ES-I3 (cell line): ENCODE data around the gene PKIG.

Experiments
- H3K36me3 ChIP-seq: 2 replicates; pipeline ENCODE4 v1.6.1; 2013; ENCODE audit warnings: mild to moderate bottlenecking, low read length, control low read depth, moderate library complexity; ENCODE audit not compliant: insufficient read depth
- H3K4me1 ChIP-seq: 2 replicates; pipeline ENCODE4 v1.6.1; 2013; ENCODE audit warnings: mild to moderate bottlenecking, control low read depth, low read length; ENCODE audit not compliant: insufficient read depth
- H3K9ac ChIP-seq: 2 replicates; pipeline ENCODE4 v1.6.1; 2013; ENCODE audit warnings: low read depth, mild to moderate bottlenecking, low read length, moderate library complexity
- H3K9me3 ChIP-seq: 2 replicates; pipeline ENCODE4 v1.6.1; 2013; ENCODE audit warnings: mild to moderate bottlenecking, low read length, moderate library complexity; ENCODE audit not compliant: control insufficient read depth, insufficient read depth

The PKIG gene

DNA sequence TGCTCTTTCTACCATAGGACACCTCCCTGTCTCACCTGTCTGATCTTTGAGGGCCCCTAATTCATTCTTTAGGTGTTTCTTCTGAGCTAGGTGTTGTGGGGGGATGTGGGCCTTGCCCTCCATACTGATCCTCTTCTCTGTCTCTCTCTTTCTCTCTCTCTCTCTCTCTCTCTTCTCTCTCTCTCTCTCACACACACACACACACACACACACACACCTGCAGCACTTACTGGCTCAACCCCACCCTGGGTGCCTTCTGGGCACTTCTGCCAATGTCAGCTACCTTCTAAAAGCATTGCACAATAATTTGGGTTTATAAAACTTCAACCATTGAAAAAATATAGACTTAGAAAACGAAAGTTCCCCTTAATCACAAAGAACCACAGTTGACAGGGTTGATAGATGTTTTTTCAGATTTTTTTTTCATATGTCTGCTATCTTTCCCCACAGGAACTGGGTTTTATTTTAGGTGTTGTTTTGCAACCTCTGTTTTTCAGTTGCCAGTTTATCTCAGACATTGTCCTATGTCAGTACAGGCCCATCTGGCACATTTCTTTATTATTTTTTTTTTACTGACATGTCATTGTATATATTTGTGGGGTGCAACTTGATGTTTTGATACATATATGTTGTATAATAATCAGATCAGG is 28.1 kb downstream of the PKIG start:
- Histone ChIP-seq H3K4me1 (peaks cover 13% of the 10 kb centered on the region; the same call in 1 of the 2 replicates), H3K36me3 (no peaks in the 10 kb centered on the region), H3K9me3 (no peaks in the 10 kb centered on the region), H3K9ac (no peak overlapping the region)

DNA sequence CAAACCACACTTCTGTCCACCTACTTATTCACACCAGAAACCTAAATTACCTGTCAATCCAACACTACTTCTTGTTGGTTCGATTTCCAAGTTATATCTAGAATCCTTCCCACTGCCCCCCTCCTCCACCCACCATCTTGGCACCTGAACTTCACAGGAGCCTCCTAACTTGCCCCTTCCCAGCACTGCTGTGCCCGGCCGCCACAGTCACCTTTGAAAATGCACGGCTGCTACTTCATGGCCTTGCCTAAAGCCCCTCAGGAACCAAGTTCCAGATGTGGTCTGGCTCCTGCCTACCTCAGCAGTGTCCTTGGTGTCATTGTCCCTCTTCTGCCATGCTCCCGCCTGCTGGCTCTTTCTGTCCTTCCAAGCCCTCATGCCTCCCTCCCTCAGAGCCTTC is 31.2 kb downstream of the PKIG start:
- Histone ChIP-seq H3K9ac (no peak overlapping the region), H3K9me3 (no peaks in the 10 kb centered on the region), H3K4me1 (peaks cover 28% of the 10 kb centered on the region; the same call in 1 of the 2 replicates), H3K36me3 (peaks cover 3% of the 10 kb centered on the region; the same call in 1 of the 2 replicates)

DNA sequence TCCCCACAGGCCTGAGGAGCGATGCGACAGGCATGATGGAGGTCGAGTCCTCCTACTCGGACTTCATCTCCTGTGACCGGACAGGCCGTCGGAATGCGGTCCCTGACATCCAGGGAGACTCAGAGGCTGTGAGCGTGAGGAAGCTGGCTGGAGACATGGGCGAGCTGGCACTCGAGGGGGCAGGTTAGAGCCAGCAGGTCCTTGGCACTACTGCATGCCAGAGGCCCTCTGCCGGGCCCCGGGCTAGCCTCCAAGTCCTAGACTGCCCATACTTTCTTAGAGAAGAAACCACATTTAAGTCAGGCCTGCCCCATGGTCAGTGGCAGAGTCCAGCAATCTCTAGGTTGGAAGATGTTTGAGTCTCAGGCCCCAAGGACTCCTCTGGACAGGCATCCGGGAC is 32.1 kb downstream of the PKIG start:
- Histone ChIP-seq H3K9ac (no peak overlapping the region), H3K36me3 (peaks cover 6% of the 10 kb centered on the region), H3K9me3 (no peaks in the 10 kb centered on the region), H3K4me1 (peaks cover 20% of the 10 kb centered on the region; the same call in 1 of the 2 replicates)

DNA sequence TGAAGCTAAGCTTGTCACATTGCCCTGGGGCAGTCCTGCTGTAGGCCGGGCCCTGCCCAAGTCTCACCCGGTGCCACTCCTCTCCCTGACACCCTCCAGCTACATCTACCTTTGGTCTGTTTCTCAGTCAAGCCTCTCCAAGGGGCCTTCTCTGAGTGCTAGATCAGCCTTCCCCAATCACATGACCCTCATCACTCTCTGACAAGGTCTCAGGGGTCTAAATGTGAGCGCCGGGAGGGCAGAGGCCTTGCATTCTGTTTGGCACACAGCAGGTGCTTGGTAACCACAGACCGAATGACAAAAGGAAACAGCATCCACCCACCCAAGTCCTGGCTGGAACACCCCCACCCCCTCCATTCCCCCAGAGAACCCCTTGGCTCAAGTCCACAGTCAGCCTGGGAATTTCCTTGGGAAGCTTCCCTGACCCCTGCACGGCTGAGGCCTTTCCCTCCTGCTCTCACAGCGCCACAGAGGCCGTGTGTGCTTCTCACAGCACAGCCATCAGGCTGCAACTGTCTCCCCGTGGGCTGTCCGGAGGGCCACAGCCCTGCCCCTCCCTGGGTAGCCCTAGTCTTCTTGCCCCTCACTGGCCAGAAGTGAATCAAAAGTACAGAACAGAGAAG is 32.9 kb downstream of the PKIG start:
- Histone ChIP-seq H3K9ac (no peak overlapping the region), H3K36me3 (peaks cover 10% of the 10 kb centered on the region), H3K4me1 (peaks cover 18% of the 10 kb centered on the region; the same call in 1 of the 2 replicates), H3K9me3 (no peaks in the 10 kb centered on the region)

DNA sequence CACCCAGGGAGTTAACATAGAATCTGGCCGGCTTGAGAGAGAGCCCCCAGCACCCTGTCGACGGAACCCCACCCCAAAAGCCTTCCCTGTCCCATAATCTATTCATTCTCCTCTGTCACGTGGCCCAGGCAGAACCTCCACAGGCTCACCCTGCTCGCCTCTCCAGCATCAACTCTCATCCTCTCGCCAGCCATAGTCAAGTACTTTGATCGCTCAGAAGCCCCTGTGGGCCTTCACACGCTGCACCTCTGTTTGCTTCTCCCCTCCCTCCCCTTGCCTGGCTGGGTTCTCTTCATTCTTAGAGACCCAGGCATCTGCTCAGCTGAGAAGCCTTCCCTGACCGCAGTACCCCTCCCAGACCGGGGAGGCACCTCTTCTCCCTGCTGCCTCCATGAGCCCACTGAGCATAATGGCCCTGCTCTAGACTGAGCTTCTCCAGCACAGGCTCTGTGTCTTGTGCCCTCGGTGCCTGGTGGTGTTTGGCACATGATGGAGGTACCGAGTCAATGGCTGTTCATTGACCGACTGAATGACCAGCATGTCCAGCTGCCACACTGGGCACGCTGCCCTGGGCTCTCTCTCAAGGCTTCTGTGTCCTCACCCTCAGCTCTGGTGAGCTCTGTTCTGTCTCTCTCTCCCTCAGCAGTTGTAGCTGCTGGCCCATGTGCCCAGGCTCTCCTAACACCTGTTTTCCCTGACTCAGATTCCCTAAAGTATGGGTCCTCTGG is 33.7 kb downstream of the PKIG start:
- H3K9ac ChIP-seq = no peak overlapping the region
- no peaks in the 10 kb centered on the region for H3K9me3 ChIP-seq
- H3K4me1 ChIP-seq = peaks cover 18% of the 10 kb centered on the region; the same call in 1 of the 2 replicates
- peaks cover 15% of the 10 kb centered on the region for H3K36me3 ChIP-seq

DNA sequence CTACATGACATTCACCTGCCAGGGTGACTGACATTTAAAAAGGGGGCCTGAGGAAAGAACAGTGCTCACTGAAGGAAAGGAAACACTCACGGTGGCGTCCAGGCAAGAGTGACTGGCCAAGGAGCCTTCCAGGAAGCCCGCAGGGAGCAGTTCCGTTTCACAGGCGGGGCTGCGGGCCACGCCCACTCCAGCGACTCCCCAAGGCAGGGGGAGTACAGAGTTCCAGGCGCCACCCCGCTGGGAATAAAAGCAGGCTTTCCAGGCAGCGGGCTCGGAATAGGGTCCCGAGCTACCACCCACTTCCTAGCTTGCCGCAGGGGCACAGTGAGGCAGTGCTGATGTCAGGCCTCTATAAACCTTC is 34.2 kb downstream of the PKIG start:
- no peaks in the 10 kb centered on the region for H3K9me3 ChIP-seq
- H3K36me3 ChIP-seq = peaks cover 15% of the 10 kb centered on the region
- no peak overlapping the region for H3K9ac ChIP-seq
- peaks cover 18% of the 10 kb centered on the region; the same call in 1 of the 2 replicates for H3K4me1 ChIP-seq

DNA sequence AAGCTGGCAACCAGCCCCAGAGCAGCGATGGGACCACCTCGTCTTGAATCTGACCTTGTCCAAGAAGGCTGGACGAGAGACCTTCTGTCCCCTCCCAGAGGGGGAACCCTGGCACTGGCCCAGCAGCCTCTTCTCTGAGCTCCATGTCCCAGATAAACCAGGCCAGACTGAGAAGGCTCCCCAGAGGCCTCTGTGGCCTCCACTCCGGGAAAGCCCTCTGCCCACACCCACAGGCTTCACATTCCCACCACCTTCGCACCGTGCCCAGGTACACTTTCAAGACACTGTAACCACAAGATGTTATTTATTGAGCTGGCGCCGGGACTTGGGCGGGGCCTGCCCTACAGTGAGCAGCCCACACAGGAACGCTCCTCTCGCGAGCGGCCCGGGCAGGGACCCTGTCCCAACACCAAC is 35.9 kb downstream of the PKIG start:
- H3K9me3 ChIP-seq = no peaks in the 10 kb centered on the region
- H3K36me3 ChIP-seq = peaks cover 20% of the 10 kb centered on the region
- peaks cover 18% of the 10 kb centered on the region; the same call in 1 of the 2 replicates for H3K4me1 ChIP-seq
- no peak overlapping the region for H3K9ac ChIP-seq

DNA sequence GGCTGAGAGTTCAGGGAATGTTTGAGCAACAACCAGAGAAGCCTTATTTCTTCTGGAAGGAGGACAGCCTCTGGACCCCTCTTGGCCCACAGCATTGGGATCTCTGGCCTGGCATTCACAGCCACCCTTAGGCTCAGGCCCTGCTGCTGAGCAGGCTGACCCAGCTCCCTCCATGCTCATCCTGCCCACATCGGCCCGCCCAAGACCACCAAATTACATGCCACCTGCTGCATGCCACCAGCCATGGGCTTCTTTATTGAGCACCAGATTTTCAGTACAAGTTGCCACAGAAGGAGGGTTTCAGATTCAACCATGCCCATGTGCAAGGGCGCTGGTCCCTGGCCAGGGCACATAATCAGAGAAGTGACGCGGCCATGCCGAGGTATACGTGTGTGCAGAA is 36.9 kb downstream of the PKIG start:
- Histone ChIP-seq H3K9me3 (no peaks in the 10 kb centered on the region; the same call in 1 of the 2 replicates), H3K9ac (no peak overlapping the region), H3K4me1 (peaks cover 18% of the 10 kb centered on the region; the same call in 1 of the 2 replicates), H3K36me3 (peaks cover 20% of the 10 kb centered on the region)

DNA sequence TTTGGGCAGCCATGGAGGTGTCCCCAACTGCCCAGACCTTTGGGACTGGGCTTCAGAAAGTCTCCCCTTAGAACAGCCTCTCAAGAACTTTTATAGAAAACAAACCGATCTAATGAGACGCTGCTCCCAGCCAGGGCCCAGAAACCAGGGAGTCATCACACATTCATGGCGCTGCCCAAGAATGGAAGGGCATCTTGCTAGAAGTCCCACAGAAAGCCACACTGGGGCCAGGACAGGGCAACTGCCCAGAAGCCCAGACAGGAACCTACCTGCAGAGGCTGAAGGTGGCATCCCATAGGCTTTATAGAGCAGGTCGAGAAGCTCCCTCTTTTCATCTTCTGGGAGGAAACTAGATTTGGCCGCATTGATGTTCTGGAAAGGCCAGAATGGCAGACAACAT is 37.7 kb downstream of the PKIG start:
- H3K9ac ChIP-seq = no peak overlapping the region
- peaks cover 20% of the 10 kb centered on the region for H3K36me3 ChIP-seq
- H3K9me3 ChIP-seq = no peaks in the 10 kb centered on the region; the same call in 1 of the 2 replicates
- H3K4me1 ChIP-seq = peaks cover 17% of the 10 kb centered on the region; the same call in 1 of the 2 replicates

DNA sequence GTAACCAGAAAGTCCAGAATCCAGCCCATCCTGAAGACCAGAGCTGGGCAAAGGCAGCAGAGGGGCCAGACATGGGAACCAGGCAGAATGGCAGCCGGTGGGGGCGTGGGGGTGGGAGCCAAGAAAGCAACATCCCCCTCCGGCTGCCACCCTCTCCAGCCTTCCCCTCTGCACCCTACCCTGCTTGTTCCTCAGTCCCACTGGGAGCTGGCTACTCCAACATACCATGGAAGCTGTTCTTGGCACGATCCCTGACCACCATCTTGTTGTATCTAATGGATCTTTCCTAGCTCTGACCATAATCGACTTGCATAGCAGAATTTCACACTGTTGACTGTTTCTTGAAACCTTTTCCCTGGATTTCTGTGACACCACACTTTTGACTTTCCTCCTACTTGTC is 38.9 kb downstream of the PKIG start:
- H3K4me1 ChIP-seq = peaks cover 11% of the 10 kb centered on the region; the same call in 1 of the 2 replicates
- H3K9me3 ChIP-seq = no peaks in the 10 kb centered on the region; the same call in 1 of the 2 replicates
- peaks cover 20% of the 10 kb centered on the region for H3K36me3 ChIP-seq

DNA sequence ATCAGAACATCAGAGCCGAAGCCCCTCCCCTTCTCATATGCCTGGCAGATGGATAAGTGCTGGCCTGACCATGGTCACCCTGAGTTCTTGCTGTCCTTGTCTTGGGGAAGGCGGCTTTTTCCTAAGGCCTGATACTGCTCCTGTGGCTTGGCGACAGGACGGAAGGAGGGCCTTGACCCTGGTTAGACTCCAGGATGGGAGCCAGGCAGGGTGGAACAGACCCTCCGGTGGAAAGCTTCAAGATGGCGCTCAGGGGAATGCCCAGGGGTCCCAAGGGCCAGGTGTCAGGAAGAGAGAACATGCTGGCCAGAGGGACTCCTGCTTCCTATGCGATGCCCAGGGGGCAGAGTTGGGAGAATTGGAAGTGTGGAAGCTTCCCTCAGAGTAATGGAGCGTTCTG is 39.6 kb downstream of the PKIG start:
- Histone ChIP-seq H3K36me3 (peaks cover 20% of the 10 kb centered on the region), H3K9ac (no peak overlapping the region), H3K4me1 (peaks cover 5% of the 10 kb centered on the region; the same call in 1 of the 2 replicates), H3K9me3 (no peaks in the 10 kb centered on the region; the same call in 1 of the 2 replicates)

More for the DNA sequence above, 38.9 kb downstream of the PKIG start:
- H3K9ac ChIP-seq = no peak overlapping the region

DNA sequence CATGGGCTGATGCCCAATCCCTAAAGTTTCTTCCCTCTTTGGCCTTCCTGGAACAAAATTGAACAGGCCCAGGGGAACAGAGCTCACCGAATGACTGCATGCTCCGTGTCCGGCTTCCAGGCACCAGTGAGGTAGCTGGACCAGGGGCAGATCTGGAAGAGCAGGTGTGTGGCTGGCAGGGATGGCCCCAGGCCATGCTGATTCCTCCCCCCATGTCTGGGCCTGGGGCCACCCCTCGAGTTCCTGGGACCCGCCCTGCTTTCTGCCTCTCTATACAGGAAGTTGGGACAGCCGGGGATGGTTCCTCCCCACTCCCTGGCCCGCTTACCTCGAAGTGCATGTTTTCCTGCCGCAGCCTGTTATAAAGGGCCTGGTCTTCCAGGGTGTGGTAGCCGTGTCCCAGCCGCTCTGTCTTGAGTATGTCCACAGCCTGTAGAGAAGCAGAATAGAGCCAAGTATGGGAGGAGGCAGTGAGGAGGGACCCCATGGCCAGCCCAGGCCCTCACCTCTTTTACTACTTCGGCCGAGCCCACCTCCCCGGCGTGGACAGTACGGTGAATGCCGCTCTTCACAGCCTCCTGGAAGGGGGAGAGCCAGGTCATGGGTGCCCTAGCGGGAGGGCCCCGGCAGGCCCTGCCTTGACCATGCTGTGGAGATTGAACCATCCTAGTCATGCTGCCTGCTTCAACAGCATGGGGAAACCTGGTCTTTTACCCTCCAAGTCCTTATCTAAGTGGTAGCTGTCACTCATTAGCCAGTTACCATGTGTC is 40.3 kb downstream of the PKIG start:
- no peak overlapping the region for H3K9ac ChIP-seq
- H3K9me3 ChIP-seq = no peaks in the 10 kb centered on the region; the same call in 1 of the 2 replicates
- H3K4me1 ChIP-seq = no peaks in the 10 kb centered on the region
- peaks cover 20% of the 10 kb centered on the region for H3K36me3 ChIP-seq

DNA sequence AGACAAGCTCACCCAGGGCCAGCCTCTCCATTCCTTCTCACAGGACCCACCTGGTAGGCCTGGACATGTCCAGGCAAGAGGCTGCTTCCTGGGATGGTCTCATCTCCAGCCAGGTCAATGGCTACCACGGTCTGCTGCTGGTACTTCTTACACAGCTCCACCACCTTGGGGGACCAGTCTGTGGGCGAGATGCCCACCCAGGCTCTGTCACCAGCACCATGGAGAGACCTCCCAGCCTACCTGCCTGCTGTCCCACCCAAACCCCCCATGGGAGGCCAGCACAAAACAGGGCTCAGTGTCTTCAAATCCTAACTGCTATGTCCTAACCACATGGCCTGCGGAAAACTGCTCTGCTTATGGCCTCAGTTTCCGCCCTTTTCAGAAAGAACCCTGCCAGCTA is 41.8 kb downstream of the PKIG start:
- Histone ChIP-seq H3K36me3 (peaks cover 14% of the 10 kb centered on the region), H3K9me3 (no peaks in the 10 kb centered on the region; the same call in 1 of the 2 replicates), H3K9ac (no peak overlapping the region), H3K4me1 (no peaks in the 10 kb centered on the region)

DNA sequence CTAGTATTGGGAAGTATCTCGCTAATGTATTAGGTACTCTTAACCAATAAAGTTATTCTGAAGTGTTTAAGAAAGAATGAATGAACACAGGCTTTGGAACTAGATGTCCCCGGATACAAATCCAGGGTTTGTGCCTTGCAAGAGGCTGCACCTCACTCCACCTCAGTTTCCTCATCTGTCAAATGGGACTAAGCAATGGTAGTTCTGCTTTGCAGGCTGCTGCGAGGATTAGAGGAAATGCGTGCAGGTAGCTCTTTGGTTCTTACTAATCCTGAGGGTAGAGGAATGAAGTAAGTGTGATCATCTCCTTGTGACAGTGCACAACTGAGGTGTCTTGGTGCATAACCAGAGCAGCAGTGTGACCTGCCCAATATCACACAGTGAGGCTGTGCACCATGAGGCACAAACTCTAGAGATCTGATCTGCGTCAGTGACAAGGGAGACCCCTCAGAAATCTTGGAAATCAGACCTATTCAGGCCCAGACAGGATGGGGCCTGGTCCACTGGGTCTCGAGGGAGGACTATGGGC is 42.4 kb downstream of the PKIG start:
- Histone ChIP-seq H3K4me1 (no peaks in the 10 kb centered on the region), H3K36me3 (peaks cover 12% of the 10 kb centered on the region), H3K9ac (no peak overlapping the region), H3K9me3 (no peaks in the 10 kb centered on the region; the same call in 1 of the 2 replicates)
